HL-60/S4 (cell line): ENCODE measurements around the gene MST1.

ENCODE experiments used
- in situ Hi-C: fragments of 300-500 bp; cut with MboI; formaldehyde crosslinking; loops from 2 replicates; pipeline ENCODE4 v1.14.3; 2022; ENCODE audit warnings: low sequenced_read_pairs

MST1 gene

GRCh38 chr3:49680493-49681231, 8.6 kb downstream of the MST1 start:
- in situ Hi-C loops: no loop called here

DNA sequence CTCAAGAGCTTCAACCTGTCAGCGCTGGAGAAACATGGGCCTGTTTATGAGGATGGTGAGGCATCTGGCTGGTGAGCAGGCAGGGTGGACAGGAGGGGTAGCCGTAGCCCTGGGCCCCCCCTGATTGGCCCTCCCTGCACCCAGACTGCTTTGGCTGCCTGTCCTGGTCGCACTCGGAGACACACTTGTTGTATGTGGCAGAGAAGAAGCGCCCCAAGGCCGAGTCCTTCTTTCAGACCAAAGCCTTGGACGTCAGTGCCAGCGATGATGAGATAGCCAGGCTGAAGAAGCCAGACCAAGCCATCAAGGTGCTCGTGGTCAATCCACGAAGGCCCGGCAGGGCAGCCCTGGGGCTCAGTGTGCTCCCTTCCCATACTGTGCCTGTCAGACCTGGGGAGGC, 13.4 kb downstream of the MST1 start:
- in situ Hi-C loops: no loop called here

DNA sequence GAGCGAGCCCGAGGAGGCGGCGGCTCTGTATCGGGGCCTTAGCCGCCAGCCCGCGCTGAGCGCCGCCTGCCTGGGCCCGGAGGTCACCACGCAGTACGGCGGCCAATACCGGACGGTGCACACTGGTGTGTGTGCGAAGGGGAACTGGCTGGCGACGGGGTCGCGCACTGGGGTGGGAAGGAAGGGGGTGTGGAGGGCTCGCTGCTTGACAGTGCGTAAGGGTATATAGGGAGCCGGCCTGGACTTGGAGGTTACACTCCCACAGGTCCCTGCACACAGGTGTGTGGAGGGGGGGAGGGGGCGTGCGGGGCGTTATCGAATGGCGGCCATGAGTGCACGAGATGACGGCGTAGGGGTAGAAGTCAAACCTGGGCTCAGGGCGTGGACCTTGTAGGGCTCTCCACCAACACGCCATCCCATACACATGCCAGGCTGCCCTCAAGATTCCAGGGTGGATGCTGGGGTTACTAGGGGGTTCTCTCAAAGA, 14.7 kb downstream of the MST1 start:
- in situ Hi-C loops: loop anchor here (25.0 kb wide), 1 partner anchor 137 kb away; no protein-coding TSS in a partner anchor

GRCh38 chr3:49673715-49674496, 15.4 kb downstream of the MST1 start, which contains the start of gene APEH:
APEH (plus strand) TSS chr3:49674351; CDS start chr3:49674402, 51 bp downstream.
- in situ Hi-C loops: loop anchor here (25.0 kb wide), 1 partner anchor 137 kb away; no protein-coding TSS in a partner anchor

DNA sequence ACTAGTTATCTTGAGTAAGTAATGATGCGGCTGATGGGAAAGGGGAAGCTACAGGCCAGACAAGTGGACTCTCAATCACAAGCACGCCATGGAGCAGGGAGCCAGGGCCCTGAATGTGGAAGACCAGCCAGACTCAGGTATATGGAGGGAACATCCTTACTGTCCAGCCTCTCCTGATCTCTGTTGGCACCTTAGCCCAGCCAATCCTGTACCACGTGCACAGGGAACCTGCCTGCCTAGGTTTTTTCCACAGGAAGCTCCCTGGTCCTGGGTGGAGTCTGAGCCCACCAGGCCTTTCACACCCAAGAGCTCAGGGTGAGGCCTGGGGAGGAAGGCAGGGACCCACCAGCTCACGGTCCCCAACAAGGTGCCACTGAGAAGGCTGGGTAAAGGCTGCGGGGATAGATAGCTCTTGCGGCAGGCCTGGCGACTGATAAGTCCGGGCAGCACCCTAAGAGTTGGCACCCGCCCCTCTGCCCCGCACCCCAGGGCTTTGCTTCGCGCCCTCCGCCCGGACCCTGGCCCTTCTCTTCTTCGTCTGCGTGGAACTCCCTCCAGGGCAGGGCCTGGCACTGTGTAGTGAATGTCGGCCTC, 16.1 kb downstream of the MST1 start:
- in situ Hi-C loops: loop anchor here (25.0 kb wide), 1 partner anchor 136 kb away; no protein-coding TSS in a partner anchor

DNA sequence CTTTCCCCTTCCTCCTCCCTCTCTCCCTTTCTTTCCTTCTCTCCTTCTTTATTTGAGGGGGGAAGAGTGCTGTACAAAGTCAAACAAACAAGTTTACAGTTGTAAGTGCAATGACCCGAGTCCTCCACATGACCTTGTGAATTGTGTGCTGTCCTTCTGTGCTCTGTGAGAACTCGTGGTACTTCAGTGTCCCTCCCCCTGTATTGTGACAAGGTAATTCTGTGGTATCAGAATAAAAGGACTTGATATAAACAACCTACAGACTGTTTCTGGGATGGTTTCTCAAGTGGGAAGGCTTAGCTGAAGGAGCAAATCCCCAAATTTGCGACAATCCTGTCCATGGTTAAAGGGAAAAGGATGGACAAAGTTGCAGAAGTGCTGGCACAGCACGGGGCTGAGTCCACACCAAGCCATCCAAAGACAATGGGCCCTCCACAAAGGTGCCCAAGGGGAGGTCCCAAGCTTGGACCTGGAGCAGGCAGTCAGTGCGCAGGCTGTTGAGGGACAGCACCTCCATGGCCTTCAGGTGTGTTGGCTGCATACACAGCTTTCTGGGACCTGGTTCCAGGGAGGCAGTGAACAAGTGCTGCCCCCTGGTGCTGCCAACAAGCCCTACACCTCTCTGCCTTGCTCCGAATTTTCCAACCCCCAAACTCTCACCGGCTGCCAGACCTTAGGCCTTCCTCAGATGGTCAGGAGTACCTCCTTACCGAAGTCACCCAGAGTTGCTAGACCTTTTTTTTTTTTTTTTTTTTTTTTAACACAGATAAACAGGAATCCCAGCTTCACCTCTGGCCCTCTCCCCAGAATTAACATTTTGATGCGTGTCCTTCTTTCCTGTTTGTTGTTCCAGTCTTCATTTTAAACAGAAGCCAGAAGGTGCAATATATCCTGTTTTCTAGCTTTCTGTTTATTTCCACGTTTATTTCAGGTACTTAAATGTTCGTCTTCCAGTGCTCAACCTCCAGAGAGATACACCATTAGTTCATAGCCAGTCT, 17.7 kb downstream of the MST1 start:
- in situ Hi-C loops: loop anchor here (25.0 kb wide), 1 partner anchor 134 kb away; no protein-coding TSS in a partner anchor

DNA sequence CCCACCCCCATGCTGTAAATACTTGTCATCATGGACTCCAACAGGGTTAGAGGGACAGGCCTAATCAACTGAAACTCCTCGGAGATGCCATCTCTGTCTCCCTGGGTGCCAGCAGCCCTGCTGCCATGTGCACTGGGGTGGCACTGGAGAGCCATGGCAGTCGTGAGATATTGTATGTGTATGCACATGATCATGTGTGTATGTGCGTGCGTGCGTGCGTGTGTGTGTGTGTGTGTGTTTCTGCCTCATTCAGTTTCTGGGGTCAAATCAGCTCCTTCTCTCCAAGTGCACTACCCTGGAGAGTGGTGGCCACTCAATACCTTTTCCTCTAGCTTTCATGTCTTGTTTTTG, 18.4 kb downstream of the MST1 start:
- in situ Hi-C loops: loop anchor here (25.0 kb wide), 1 partner anchor 134 kb away; no protein-coding TSS in a partner anchor

GRCh38 chr3:49669352-49669751, 19.9 kb downstream of the MST1 start:
- in situ Hi-C loops: loop anchor here (25.0 kb wide), 1 partner anchor 132 kb away; no protein-coding TSS in a partner anchor

DNA sequence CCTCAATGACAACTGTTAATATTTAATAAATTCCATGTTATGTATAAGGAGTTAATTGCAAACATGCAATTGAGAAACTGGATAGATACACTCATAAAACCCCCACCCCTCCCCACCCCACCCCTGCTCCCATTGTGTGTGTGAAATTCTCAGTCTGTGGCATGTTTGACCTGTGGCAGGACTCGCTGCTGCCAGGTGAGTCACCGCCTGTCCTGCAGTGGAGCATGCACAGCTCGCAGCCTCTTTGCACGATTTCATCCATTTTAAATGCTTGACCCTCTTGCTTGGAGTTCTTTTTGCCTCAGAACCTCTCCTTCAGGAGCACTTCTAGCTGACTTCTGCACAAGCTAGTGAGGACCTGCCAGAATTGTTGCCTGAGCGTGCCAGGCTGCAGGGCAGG, 20.4 kb downstream of the MST1 start:
- in situ Hi-C loops: loop anchor here (25.0 kb wide), 1 partner anchor 132 kb away; no protein-coding TSS in a partner anchor

GRCh38 chr3:49668414-49668797, 20.9 kb downstream of the MST1 start:
- in situ Hi-C loops: loop anchor here (25.0 kb wide), 1 partner anchor 131 kb away; no protein-coding TSS in a partner anchor

DNA sequence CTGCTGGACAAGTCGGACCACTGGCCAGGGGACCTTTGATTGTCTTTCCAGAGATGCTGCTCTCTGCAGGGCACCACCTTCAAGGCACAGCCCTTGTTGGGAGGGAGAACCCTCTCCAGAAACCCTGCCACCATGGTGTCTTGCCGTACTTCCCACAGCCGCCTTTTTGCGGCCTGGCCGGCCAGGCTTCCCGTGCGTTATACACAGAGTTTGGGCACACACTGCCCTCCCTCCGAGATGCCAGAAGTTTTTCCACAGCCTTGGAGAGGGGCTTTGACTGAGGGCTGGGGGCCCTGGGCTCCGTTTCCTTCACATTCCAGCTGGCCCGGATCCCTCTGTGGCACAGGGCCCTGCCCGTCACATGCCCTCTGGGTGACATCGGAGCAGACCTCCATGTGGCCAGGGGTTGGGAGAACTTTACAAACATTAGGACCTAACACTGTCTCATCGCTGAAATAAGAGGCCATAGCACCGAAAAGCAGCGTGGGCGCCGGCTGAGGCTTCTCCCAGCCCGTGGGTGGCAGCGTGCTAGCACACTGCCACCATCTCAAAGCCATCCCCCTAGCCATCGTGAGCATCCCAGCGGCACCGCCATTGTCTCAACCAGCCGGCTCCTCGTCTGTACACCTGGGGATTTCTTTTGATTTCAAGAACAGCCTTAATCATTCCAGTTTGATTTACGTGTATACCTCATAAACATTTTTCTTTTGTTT, 21.4 kb downstream of the MST1 start:
- in situ Hi-C loops: loop anchor here (25.0 kb wide), 1 partner anchor 131 kb away; no protein-coding TSS in a partner anchor

DNA sequence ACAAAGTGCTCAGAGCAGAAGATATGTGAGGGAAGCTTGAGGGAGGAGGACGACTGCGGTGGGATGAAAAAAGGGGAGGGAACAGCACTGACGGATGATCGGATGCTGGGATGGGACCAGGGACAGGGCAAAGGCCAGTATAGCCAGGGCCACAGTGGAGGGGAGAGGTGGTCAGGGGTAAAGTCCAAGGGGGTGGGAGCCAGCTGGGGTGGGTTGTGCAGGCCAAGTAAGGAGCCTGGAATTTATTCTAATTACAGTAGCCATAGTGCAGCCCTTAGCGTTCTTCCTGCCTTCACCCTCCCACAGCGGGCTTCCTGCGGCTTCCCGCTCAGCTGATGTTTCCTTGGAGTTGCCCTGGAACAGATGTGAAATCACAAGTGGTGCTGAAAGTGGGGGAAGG, 22.7 kb downstream of the MST1 start:
- in situ Hi-C loops: loop anchor here (25.0 kb wide), 1 partner anchor 129 kb away; no protein-coding TSS in a partner anchor

- in situ Hi-C loops: loop anchor here (25.0 kb wide), 1 partner anchor 129 kb away; no protein-coding TSS in a partner anchor
These were observed 23.3 kb downstream of the MST1 start for GRCh38 chr3:49665822-49666519.

DNA sequence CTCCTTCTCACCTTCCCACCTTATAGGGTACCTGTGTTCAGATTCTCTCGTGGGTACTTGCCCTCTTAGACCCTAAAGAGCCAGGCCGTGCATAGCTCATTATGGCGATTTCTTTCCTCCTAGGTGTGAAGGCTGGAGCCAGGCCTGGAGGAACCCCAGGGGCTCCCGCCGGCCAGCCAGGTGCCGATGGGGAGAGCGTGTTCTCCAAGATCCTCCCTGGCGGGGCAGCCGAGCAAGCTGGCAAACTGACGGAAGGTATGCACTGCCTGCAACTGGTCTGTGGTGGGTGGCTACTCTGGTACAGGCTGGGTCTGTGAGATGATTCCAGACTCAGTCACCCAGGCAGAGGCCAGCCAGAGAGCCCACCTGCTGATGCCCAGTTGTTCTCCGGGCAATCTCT, 25.0 kb downstream of the MST1 start:
- in situ Hi-C loops: loop anchor here (25.0 kb wide), 1 partner anchor 127 kb away; no protein-coding TSS in a partner anchor

- in situ Hi-C loops: loop anchor here (25.0 kb wide), 1 partner anchor 127 kb away; no protein-coding TSS in a partner anchor
These were observed 25.4 kb downstream of the MST1 start for GRCh38 chr3:49663831-49664230.

DNA sequence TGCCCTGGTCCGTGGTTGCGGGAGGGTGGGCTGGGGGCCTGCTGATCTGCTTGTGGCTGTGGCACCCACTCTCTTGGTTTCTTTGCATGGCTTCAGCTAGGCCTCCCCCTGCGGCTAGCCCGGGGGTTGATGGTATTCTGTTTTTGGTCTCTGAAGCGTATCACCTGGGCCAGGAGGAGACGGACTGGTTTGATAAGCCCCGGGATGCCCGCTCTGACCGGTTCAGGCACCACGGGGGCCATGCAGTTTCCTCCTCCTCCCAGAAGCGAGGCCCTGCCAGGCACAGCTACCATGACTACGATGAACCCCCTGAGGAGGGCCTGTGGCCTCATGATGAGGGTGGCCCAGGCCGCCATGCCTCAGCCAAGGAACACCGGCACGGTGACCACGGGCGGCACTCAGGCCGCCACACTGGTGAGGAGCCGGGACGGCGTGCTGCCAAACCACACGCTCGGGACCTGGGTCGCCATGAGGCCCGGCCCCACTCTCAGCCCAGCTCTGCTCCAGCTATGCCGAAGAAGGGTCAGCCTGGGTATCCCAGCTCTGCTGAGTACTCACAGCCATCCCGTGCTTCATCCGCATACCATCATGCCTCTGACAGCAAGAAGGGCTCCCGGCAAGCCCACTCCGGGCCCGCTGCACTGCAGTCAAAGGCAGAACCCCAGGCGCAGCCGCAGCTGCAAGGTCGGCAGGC, 26.4 kb downstream of the MST1 start:
- in situ Hi-C loops: loop anchor here (25.0 kb wide), 1 partner anchor 126 kb away; no protein-coding TSS in a partner anchor

- in situ Hi-C loops: loop anchor here (25.0 kb wide), 1 partner anchor 125 kb away; no protein-coding TSS in a partner anchor
These were observed 27.3 kb downstream of the MST1 start for GRCh38 chr3:49662021-49662420.
